HPDE6-E6E7 (cell line): ENCODE results near the gene ZPBP2.

Experiments
- DNase-seq: peaks from one replicate; pipeline ENCODE4 v3.0.0; 2011; ENCODE audit warnings: missing footprints; ENCODE audit errors: extremely low spot score

Gene ZPBP2

GRCh38 chr17:39913989-39914388, 46.0 kb downstream of the ZPBP2 start:
- no peak for DNase-seq

- DNase-seq: no peak
These were observed 47.6 kb downstream of the ZPBP2 start for GRCh38 chr17:39915559-39915958.

- no peak for DNase-seq
These were observed 48.9 kb downstream of the ZPBP2 start for GRCh38 chr17:39916918-39917317.

GRCh38 chr17:39919087-39919683, 51.2 kb downstream of the ZPBP2 start:
- DNase-seq: no peak

- no peak for DNase-seq
These were observed 52.5 kb downstream of the ZPBP2 start for GRCh38 chr17:39920218-39921210.

GRCh38 chr17:39921323-39921722, 53.3 kb downstream of the ZPBP2 start:
- no peak for DNase-seq

GRCh38 chr17:39922006-39922405, 54.0 kb downstream of the ZPBP2 start:
- DNase-seq: no peak

GRCh38 chr17:39923230-39923629, 55.2 kb downstream of the ZPBP2 start:
- DNase-seq: no peak

GRCh38 chr17:39923836-39924690, 56.1 kb downstream of the ZPBP2 start:
- no peak for DNase-seq

GRCh38 chr17:39924691-39925055, 56.7 kb downstream of the ZPBP2 start:
- no peak for DNase-seq

GRCh38 chr17:39925282-39926134, 57.5 kb downstream of the ZPBP2 start:
- no peak for DNase-seq

GRCh38 chr17:39926135-39926587, 58.2 kb downstream of the ZPBP2 start:
- DNase-seq: no peak

- DNase-seq: no peak
These were observed 58.6 kb downstream of the ZPBP2 start for GRCh38 chr17:39926588-39927100.
